SK-N-SH (cell line): ENCODE results near the gene TRPM3. TPM values are rescaled to one million over a fixed set of nuclear protein-coding genes. Genes with fewer than 3 reads are reported as not detected.

Source experiments
- CTCF ChIA-PET: fragments of 300-600, 350-600 bp; formaldehyde crosslinking; extraction: SDS; loops from one replicate; lab custom pipeline; 2021; lab: Yijun Ruan, JAX
- POLR2A ChIA-PET: fragments of 350-600 bp; sonication (Branson Sonifier 250); formaldehyde crosslinking; extraction: SDS; loops from one replicate; lab custom pipeline; 2020; ENCODE audit warnings: antibody characterized with exemption, inconsistent platforms; lab: Yijun Ruan, JAX
- DNase-seq: peaks from one replicate; pipeline ENCODE4 v3.0.0; 2012
- H2AFZ ChIP-seq: fragments of 200-600 bp; sonication (generic); 2 replicates; pipeline ENCODE4 v1.8.1; 2016; ENCODE audit warnings: antibody characterized with exemption, mild to moderate bottlenecking, low read depth
- H3F3A ChIP-seq: fragments of 200-600 bp; sonication (generic); replicated peaks from 2 replicates; pipeline ENCODE3; 2016; ENCODE audit warnings: antibody characterized with exemption, mild to moderate bottlenecking; ENCODE audit not compliant: insufficient read depth
- H3K27ac ChIP-seq, 2 experiments: fragments of 200-500 bp in 1 of 2; fragments of 200-600 bp in 1 of 2; sonication (Bioruptor generic) in 1 of 2; sonication (generic), shearing (Covaris generic) in 1 of 2; 2 replicates each; pipeline versions ENCODE4 v1.5.1 to v1.6.1; 2014 to 2016; ENCODE audit warnings: low read depth in 2 of 2, inconsistent platforms in 1 of 2, low read length in 1 of 2, mild to moderate bottlenecking in 1 of 2, mixed read lengths in 1 of 2
- H3K27me3 ChIP-seq: fragments of 200-600 bp; sonication (generic), shearing (Covaris generic); 2 replicates; pipeline ENCODE4 v1.6.1; 2016; ENCODE audit warnings: mixed run types; ENCODE audit not compliant: insufficient read depth
- H3K36me3 ChIP-seq, 2 experiments: fragments of 200-500 bp in 1 of 2; fragments of 200-600 bp in 1 of 2; sonication (Bioruptor generic) in 1 of 2; sonication (generic) in 1 of 2; replicated peaks in 1 of 2; 2 replicates each; pipeline versions ENCODE3 to v1.5.1; 2014 to 2016; ENCODE audit warnings: low read length in 1 of 2, mild to moderate bottlenecking in 1 of 2; ENCODE audit not compliant: insufficient read depth in 2 of 2, control insufficient read depth in 1 of 2
- H3K4me1 ChIP-seq, 2 experiments: fragments of 200-500 bp in 1 of 2; fragments of 200-600 bp in 1 of 2; sonication (Bioruptor generic) in 1 of 2; sonication (generic), shearing (Covaris generic) in 1 of 2; 2 replicates each; pipeline versions ENCODE4 v1.5.1 to v1.6.1; 2014 to 2016; ENCODE audit warnings: low read depth in 1 of 2, low read length in 1 of 2, mixed run types in 1 of 2; ENCODE audit not compliant: insufficient read depth in 2 of 2, control insufficient read depth in 1 of 2
- H3K4me2 ChIP-seq: fragments of 200-600 bp; sonication (generic), shearing (Covaris generic); 2 replicates; pipeline ENCODE4 v1.6.1; 2017; ENCODE audit warnings: mixed run types
- H3K4me3 ChIP-seq, 2 experiments: fragments of 200-500 bp in 1 of 2; fragments of 200-600 bp in 1 of 2; sonication (Bioruptor generic) in 1 of 2; sonication (generic), shearing (Covaris generic) in 1 of 2; 2 replicates each; pipeline versions ENCODE4 v1.5.1 to v1.8.1; 2014 to 2016; ENCODE audit warnings: low read depth in 2 of 2, inconsistent platforms in 1 of 2, low read length in 1 of 2, mild to moderate bottlenecking in 1 of 2, mixed read lengths in 1 of 2, moderate library complexity in 1 of 2
- H3K79me2 ChIP-seq: fragments of 200-600 bp; sonication (generic); 2 replicates; pipeline ENCODE4 v1.8.1; 2017; ENCODE audit warnings: mild to moderate bottlenecking; ENCODE audit not compliant: insufficient read depth
- H3K9ac ChIP-seq: fragments of 200-600 bp; sonication (generic); 2 replicates; pipeline ENCODE4 v1.6.1; 2017; ENCODE audit warnings: mixed run types
- H3K9me2 ChIP-seq: fragments of 200-600 bp; sonication (generic); 2 replicates; pipeline ENCODE4 v1.6.1; 2017; ENCODE audit warnings: mixed run types
- H3K9me3 ChIP-seq: fragments of 200-600 bp; sonication (generic); 2 replicates; pipeline ENCODE4 v1.6.1; 2017; ENCODE audit warnings: mixed run types, mild to moderate bottlenecking, moderate library complexity
- H4K20me1 ChIP-seq: fragments of 200-600 bp; sonication (generic); 2 replicates; pipeline ENCODE4 v1.6.1; 2017; ENCODE audit warnings: mild to moderate bottlenecking, mixed run types; ENCODE audit not compliant: insufficient read depth
- EP300 ChIP-seq, 2 experiments: IDR thresholded peaks; 2 replicates each; pipeline versions ENCODE4 v1.4.0 to v1.6.1; 2012; ENCODE audit warnings: borderline replicate concordance in 1 of 2, low read depth in 1 of 2, low read length in 1 of 2
- EZH2phosphoT487 ChIP-seq: fragments of 200-600 bp; sonication (generic); IDR thresholded peaks from 2 replicates; pipeline ENCODE4 v1.6.1; 2017; ENCODE audit warnings: low read depth, mixed run types, mild to moderate bottlenecking, antibody characterized with exemption, moderate library complexity, borderline replicate concordance
- FOSL2 ChIP-seq: IDR thresholded peaks from 2 replicates; pipeline ENCODE4 v1.4.0; 2012; ENCODE audit warnings: low read depth, mild to moderate bottlenecking, moderate library complexity, borderline replicate concordance
- FOXJ3 ChIP-seq: sonication (generic); formaldehyde crosslinking; IDR thresholded peaks from 2 replicates; pipeline ENCODE4 v1.5.1; 2020; ENCODE audit warnings: mild to moderate bottlenecking, missing genetic modification reagents
- FOXM1 ChIP-seq: IDR thresholded peaks from 2 replicates; pipeline ENCODE4 v1.4.0; 2012; ENCODE audit warnings: low read depth, mild to moderate bottlenecking
- GABPA ChIP-seq: IDR thresholded peaks from 2 replicates; pipeline ENCODE4 v1.4.0; 2012; ENCODE audit warnings: low read depth, mild to moderate bottlenecking
- GATA2 ChIP-seq: sonication (generic); formaldehyde crosslinking; IDR thresholded peaks from 2 replicates; pipeline ENCODE4 v1.5.0; 2020; ENCODE audit warnings: mild to moderate bottlenecking, missing genetic modification reagents
- JUND ChIP-seq: IDR thresholded peaks from 2 replicates; pipeline ENCODE4 v1.4.0; 2012
- MXI1 ChIP-seq: IDR thresholded peaks from 2 replicates; pipeline ENCODE4 v1.6.1; 2012; ENCODE audit warnings: mild to moderate bottlenecking, low read depth, low read length, improper control_type of control experiment
- NFIC ChIP-seq: IDR thresholded peaks from 2 replicates; pipeline ENCODE4 v1.4.0; 2012; ENCODE audit warnings: borderline replicate concordance
- POLR2AphosphoS5 ChIP-seq: IDR thresholded peaks from 2 replicates; pipeline ENCODE4 v1.6.1; 2012; ENCODE audit warnings: low read depth, low read length
- RAD21 ChIP-seq: IDR thresholded peaks from 2 replicates; pipeline ENCODE4 v1.6.1; 2012; ENCODE audit warnings: mild to moderate bottlenecking, low read length
- RXRA ChIP-seq: IDR thresholded peaks from 2 replicates; pipeline ENCODE4 v1.4.0; 2012; ENCODE audit warnings: low read depth, mild to moderate bottlenecking, borderline replicate concordance
- TEAD4 ChIP-seq: IDR thresholded peaks from 2 replicates; pipeline ENCODE4 v1.4.0; 2012; ENCODE audit warnings: mild to moderate bottlenecking, borderline replicate concordance; ENCODE audit not compliant: insufficient read depth
- YY1 ChIP-seq: IDR thresholded peaks from 2 replicates; pipeline ENCODE4 v1.4.0; 2012; ENCODE audit warnings: low read depth, mild to moderate bottlenecking
- WGBS: methylation state at CpG from one replicate; pipeline ENCODE4 v1.1.6; 2017; ENCODE audit warnings: low lambda C conversion rate; 5-methylcytosine and 5-hydroxymethylcytosine counted together
- polyA plus RNA-seq, 3 experiments: library from polyadenylated mRNA; depleted of rRNA; stranded (reverse); fragments of >200 nt; gene quantifications; 2 replicates each; pipeline ENCODE4 v1.2.3, GENCODE V29; 2012
- TF ChIP-seq, protein P1 (sequence below): IDR thresholded peaks from 2 replicates; pipeline ENCODE4 v1.4.0; 2012; ENCODE audit warnings: low read depth, borderline replicate concordance
- TF ChIP-seq, protein P2 (sequence below): fragments of 200-600 bp; sonication (generic); IDR thresholded peaks from 2 replicates; pipeline ENCODE4 v1.6.1; 2017; ENCODE audit warnings: antibody characterized with exemption, mild to moderate bottlenecking, moderate library complexity
- TF ChIP-seq, protein P3 (sequence below): fragments of 150-350 bp; IDR thresholded peaks from 2 replicates; pipeline ENCODE4 v1.6.1; 2016; ENCODE audit warnings: mild to moderate bottlenecking, low read depth, low read length
- TF ChIP-seq, protein P4 (sequence below): IDR thresholded peaks from 2 replicates; pipeline ENCODE4 v1.6.1; 2012; ENCODE audit warnings: mild to moderate bottlenecking, low read depth, low read length, moderate library complexity
- TF ChIP-seq, protein P5 (sequence below): IDR thresholded peaks from 2 replicates; pipeline ENCODE4 v1.4.0; 2012; ENCODE audit warnings: low read depth

The TRPM3 gene
- polyA plus RNA-seq, 1 of the 3 experiments (the other 2 are of a cell fraction) = not detected

DNA sequence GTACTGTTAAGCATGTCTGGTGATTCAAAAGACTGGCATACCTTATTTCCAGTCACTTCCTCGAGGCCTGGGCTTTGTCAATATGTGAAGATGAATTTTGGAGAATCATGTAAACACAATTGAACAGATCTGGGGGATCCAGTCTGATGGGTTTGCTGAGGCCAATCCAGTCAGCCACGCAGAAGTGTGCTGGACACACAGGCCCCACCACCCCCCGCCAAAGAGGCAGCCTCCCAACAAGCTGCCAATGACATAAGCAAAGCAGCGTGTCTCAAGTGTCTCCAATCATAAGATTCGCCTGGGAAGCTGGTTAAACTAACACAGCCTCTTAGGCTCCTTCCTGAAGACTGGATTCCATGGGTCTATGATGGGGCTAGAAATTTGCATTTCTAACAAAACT lies 514.1 kb downstream of the TRPM3 start:
- Histone ChIP-seq H3F3A (no peaks in the 10 kb centered on the region), H2AFZ (no peak overlapping the region), H3K4me3 (no peak overlapping the region), H3K79me2 (no peaks in the 10 kb centered on the region), H4K20me1 (no peaks in the 10 kb centered on the region), H3K27ac (no peak overlapping the region), H3K36me3 (no peaks in the 10 kb centered on the region), H3K9ac (no peak overlapping the region), H3K4me1 (peaks cover under 1 to 4% of the 10 kb centered on the region in 2 experiments; a peak in 3 of 4 replicates), H3K4me2 (no peak overlapping the region), H3K27me3 (no peaks in the 10 kb centered on the region), H3K9me2 (no peaks in the 10 kb centered on the region), H3K9me3 (no peaks in the 10 kb centered on the region)
- DNase-seq = no peak
- TF ChIP-seq, protein P1, sequence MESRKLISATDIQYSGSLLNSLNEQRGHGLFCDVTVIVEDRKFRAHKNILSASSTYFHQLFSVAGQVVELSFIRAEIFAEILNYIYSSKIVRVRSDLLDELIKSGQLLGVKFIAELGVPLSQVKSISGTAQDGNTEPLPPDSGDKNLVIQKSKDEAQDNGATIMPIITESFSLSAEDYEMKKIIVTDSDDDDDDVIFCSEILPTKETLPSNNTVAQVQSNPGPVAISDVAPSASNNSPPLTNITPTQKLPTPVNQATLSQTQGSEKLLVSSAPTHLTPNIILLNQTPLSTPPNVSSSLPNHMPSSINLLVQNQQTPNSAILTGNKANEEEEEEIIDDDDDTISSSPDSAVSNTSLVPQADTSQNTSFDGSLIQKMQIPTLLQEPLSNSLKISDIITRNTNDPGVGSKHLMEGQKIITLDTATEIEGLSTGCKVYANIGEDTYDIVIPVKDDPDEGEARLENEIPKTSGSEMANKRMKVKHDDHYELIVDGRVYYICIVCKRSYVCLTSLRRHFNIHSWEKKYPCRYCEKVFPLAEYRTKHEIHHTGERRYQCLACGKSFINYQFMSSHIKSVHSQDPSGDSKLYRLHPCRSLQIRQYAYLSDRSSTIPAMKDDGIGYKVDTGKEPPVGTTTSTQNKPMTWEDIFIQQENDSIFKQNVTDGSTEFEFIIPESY = no peak
- no peak for TF ChIP-seq RXRA
- no peak for TF ChIP-seq GATA2
- TF ChIP-seq FOXM1 = no peak
- TF ChIP-seq MXI1 = no peak
- no peak for TF ChIP-seq YY1
- TF ChIP-seq, protein P2, sequence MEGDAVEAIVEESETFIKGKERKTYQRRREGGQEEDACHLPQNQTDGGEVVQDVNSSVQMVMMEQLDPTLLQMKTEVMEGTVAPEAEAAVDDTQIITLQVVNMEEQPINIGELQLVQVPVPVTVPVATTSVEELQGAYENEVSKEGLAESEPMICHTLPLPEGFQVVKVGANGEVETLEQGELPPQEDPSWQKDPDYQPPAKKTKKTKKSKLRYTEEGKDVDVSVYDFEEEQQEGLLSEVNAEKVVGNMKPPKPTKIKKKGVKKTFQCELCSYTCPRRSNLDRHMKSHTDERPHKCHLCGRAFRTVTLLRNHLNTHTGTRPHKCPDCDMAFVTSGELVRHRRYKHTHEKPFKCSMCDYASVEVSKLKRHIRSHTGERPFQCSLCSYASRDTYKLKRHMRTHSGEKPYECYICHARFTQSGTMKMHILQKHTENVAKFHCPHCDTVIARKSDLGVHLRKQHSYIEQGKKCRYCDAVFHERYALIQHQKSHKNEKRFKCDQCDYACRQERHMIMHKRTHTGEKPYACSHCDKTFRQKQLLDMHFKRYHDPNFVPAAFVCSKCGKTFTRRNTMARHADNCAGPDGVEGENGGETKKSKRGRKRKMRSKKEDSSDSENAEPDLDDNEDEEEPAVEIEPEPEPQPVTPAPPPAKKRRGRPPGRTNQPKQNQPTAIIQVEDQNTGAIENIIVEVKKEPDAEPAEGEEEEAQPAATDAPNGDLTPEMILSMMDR = no peak
- TF ChIP-seq NFIC = no peak
- no peak for TF ChIP-seq EP300 (IDR thresholded peaks at IDR 0.05; ENCODE audit: borderline replicate concordance in 1 of 2, low read depth in 1 of 2, low read length in 1 of 2)
- TF ChIP-seq FOSL2 = no peak
- TF ChIP-seq JUND = no peak
- no peak for TF ChIP-seq FOXJ3
- TF ChIP-seq, protein P3, sequence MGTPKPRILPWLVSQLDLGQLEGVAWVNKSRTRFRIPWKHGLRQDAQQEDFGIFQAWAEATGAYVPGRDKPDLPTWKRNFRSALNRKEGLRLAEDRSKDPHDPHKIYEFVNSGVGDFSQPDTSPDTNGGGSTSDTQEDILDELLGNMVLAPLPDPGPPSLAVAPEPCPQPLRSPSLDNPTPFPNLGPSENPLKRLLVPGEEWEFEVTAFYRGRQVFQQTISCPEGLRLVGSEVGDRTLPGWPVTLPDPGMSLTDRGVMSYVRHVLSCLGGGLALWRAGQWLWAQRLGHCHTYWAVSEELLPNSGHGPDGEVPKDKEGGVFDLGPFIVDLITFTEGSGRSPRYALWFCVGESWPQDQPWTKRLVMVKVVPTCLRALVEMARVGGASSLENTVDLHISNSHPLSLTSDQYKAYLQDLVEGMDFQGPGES = no peak
- TF ChIP-seq, protein P4, sequence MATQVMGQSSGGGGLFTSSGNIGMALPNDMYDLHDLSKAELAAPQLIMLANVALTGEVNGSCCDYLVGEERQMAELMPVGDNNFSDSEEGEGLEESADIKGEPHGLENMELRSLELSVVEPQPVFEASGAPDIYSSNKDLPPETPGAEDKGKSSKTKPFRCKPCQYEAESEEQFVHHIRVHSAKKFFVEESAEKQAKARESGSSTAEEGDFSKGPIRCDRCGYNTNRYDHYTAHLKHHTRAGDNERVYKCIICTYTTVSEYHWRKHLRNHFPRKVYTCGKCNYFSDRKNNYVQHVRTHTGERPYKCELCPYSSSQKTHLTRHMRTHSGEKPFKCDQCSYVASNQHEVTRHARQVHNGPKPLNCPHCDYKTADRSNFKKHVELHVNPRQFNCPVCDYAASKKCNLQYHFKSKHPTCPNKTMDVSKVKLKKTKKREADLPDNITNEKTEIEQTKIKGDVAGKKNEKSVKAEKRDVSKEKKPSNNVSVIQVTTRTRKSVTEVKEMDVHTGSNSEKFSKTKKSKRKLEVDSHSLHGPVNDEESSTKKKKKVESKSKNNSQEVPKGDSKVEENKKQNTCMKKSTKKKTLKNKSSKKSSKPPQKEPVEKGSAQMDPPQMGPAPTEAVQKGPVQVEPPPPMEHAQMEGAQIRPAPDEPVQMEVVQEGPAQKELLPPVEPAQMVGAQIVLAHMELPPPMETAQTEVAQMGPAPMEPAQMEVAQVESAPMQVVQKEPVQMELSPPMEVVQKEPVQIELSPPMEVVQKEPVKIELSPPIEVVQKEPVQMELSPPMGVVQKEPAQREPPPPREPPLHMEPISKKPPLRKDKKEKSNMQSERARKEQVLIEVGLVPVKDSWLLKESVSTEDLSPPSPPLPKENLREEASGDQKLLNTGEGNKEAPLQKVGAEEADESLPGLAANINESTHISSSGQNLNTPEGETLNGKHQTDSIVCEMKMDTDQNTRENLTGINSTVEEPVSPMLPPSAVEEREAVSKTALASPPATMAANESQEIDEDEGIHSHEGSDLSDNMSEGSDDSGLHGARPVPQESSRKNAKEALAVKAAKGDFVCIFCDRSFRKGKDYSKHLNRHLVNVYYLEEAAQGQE = no peak
- TF ChIP-seq GABPA = no peak
- TF ChIP-seq RAD21 = no peak
- TF ChIP-seq, protein P5, sequence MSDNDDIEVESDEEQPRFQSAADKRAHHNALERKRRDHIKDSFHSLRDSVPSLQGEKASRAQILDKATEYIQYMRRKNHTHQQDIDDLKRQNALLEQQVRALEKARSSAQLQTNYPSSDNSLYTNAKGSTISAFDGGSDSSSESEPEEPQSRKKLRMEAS = no peak
- no peak for TF ChIP-seq EZH2phosphoT487
- no peak for TF ChIP-seq POLR2AphosphoS5
- TF ChIP-seq TEAD4 = no peak
- 88% methylated on average over 5 of the region's 5 CpGs for WGBS
- ChIA-PET POLR2A (no interaction called here), CTCF (interaction anchor here (1.1 kb wide), 1 partner anchor 22 kb away, joined by 3 read pairs; no protein-coding TSS in a partner anchor)
